Loucy (cell line): Measurements from ENCODE around the gene PI3.

ENCODE experiments used
- CTCF ChIP-seq: fragments of 200-600 bp; sonication (generic); conservative IDR thresholded peaks from 2 replicates; pipeline ENCODE4 v1.5.1; 2014; ENCODE audit warnings: mild to moderate bottlenecking, antibody characterized with exemption, low read length
- EZH2phosphoT487 ChIP-seq: fragments of 200-600 bp; IDR thresholded peaks from 2 replicates; pipeline ENCODE4 v1.6.1; 2018; ENCODE audit warnings: antibody characterized with exemption, mild to moderate bottlenecking, moderate library complexity, borderline replicate concordance

- TF ChIP-seq CTCF (no peak), EZH2phosphoT487 (no peak)
Observed at GRCh38 chr20:45179166-45179565, 4.5 kb downstream of the PI3 start.
